Activated CD8-positive, alpha-beta memory T cell treated with anti-CD3 and anti-CD28 coated beads for 4 hours (primary cell): ENCODE data around the gene SLMAP.

Experiments
- DNase-seq, 2 donors: peaks; one replicate each; pipeline ENCODE4 v3.0.0-alpha.2; 2020; ENCODE audit warnings: low read depth in 2 of 2

SLMAP gene

GRCh38 chr3:57755741-57756527 lies at the start of gene SLMAP:
TSS of gene SLMAP (plus strand) at chr3:57756309. CDS start at chr3:57757652, 1,343 bp downstream.
- DNase-seq: peak; percentile 89 to 95

- no peak for DNase-seq
Measured at GRCh38 chr3:57706462-57706861, 49.6 kb upstream of the SLMAP start.

- no peak for DNase-seq
Measured at GRCh38 chr3:57709031-57709430, 47.1 kb upstream of the SLMAP start.

- DNase-seq: no peak
Measured at GRCh38 chr3:57709559-57709958, 46.5 kb upstream of the SLMAP start.

- no peak for DNase-seq
Measured at GRCh38 chr3:57715686-57716085, 40.4 kb upstream of the SLMAP start.

- no peak for DNase-seq
Measured at GRCh38 chr3:57717205-57717868, 38.8 kb upstream of the SLMAP start.

GRCh38 chr3:57718118-57718517 lies 38.0 kb upstream of the SLMAP start:
- no peak for DNase-seq

- DNase-seq: no peak
Measured at GRCh38 chr3:57726397-57726796, 29.7 kb upstream of the SLMAP start.

GRCh38 chr3:57727106-57727505 lies 29.0 kb upstream of the SLMAP start:
- no peak for DNase-seq

GRCh38 chr3:57729334-57730045 lies 26.6 kb upstream of the SLMAP start:
- DNase-seq: no peak

- no peak for DNase-seq
Measured at GRCh38 chr3:57730682-57731081, 25.4 kb upstream of the SLMAP start.

GRCh38 chr3:57731311-57731710 lies 24.8 kb upstream of the SLMAP start:
- DNase-seq: no peak

GRCh38 chr3:57733790-57734189 lies 22.3 kb upstream of the SLMAP start:
- DNase-seq: no peak

- DNase-seq: no peak
Measured at GRCh38 chr3:57735405-57735804, 20.7 kb upstream of the SLMAP start.

- no peak for DNase-seq
Measured at GRCh38 chr3:57737840-57738239, 18.3 kb upstream of the SLMAP start.

- DNase-seq: no peak
Measured at GRCh38 chr3:57738391-57738790, 17.7 kb upstream of the SLMAP start.

GRCh38 chr3:57740027-57740426 lies 16.1 kb upstream of the SLMAP start:
- DNase-seq: no peak

- no peak for DNase-seq
Measured at GRCh38 chr3:57743496-57743895, 12.6 kb upstream of the SLMAP start.

GRCh38 chr3:57745101-57745500 lies 11.0 kb upstream of the SLMAP start:
- no peak for DNase-seq

GRCh38 chr3:57746156-57747010 lies 9.7 kb upstream of the SLMAP start:
- no peak for DNase-seq

- DNase-seq: no peak
Measured at GRCh38 chr3:57749542-57749941, 6.6 kb upstream of the SLMAP start.

- DNase-seq: no peak
Measured at GRCh38 chr3:57752307-57752706, 3.8 kb upstream of the SLMAP start.
